HG03025 (cell line): ENCODE data around the gene OSBPL10.

Experiments
- ATAC-seq: cut with Tn5 transposase; IDR thresholded peaks from one replicate; pipeline ENCODE4 v1.9.1; 2021; ENCODE audit warnings: mild to moderate bottlenecking, moderate library complexity; ENCODE audit not compliant: unreplicated experiment, low FRiP score

OSBPL10 gene

GRCh38 chr3:31725568-31725967, 255.5 kb downstream of the OSBPL10 start:
- no peak for ATAC-seq

- no peak for ATAC-seq
Observed at GRCh38 chr3:31724651-31725050, 256.4 kb downstream of the OSBPL10 start.

- ATAC-seq, result no peak
Observed at GRCh38 chr3:31724116-31724515, 256.9 kb downstream of the OSBPL10 start.

GRCh38 chr3:31723701-31724100, 257.4 kb downstream of the OSBPL10 start:
- no peak for ATAC-seq

- ATAC-seq, result no peak
Observed at GRCh38 chr3:31721676-31722075, 259.4 kb downstream of the OSBPL10 start.

- no peak for ATAC-seq
Observed at GRCh38 chr3:31714495-31715280, 266.4 kb downstream of the OSBPL10 start.

GRCh38 chr3:31713816-31714215, 267.2 kb downstream of the OSBPL10 start:
- ATAC-seq, result no peak

- ATAC-seq, result no peak
Observed at GRCh38 chr3:31710123-31710803, 270.8 kb downstream of the OSBPL10 start.

- no peak for ATAC-seq
Observed at GRCh38 chr3:31709526-31709925, 271.5 kb downstream of the OSBPL10 start.

GRCh38 chr3:31709005-31709404, 272.1 kb downstream of the OSBPL10 start:
- ATAC-seq, result no peak

GRCh38 chr3:31707286-31707685, 273.8 kb downstream of the OSBPL10 start:
- ATAC-seq, result no peak

- ATAC-seq, result no peak
Observed at GRCh38 chr3:31705736-31706135, 275.3 kb downstream of the OSBPL10 start.

- no peak for ATAC-seq
Observed at GRCh38 chr3:31704591-31705179, 276.4 kb downstream of the OSBPL10 start.

GRCh38 chr3:31704156-31704555, 276.9 kb downstream of the OSBPL10 start:
- ATAC-seq, result no peak

GRCh38 chr3:31701286-31701685, 279.8 kb downstream of the OSBPL10 start:
- no peak for ATAC-seq

- ATAC-seq, result no peak
Observed at GRCh38 chr3:31699309-31699953, 281.6 kb downstream of the OSBPL10 start.

GRCh38 chr3:31696815-31697548, 284.1 kb downstream of the OSBPL10 start:
- ATAC-seq, result no peak

GRCh38 chr3:31696009-31696297, 285.1 kb downstream of the OSBPL10 start:
- no peak for ATAC-seq

GRCh38 chr3:31695280-31696008, 285.6 kb downstream of the OSBPL10 start:
- no peak for ATAC-seq

GRCh38 chr3:31693346-31693745, 287.7 kb downstream of the OSBPL10 start:
- ATAC-seq, result no peak
